ENCODE data around the gene ARID2. TPM values are rescaled to one million over a fixed set of nuclear protein-coding genes. Genes with fewer than 3 reads are reported as not detected.

Gene ARID2
- total and polyA plus RNA-seq, 2 donors (not counting 1 experiment from before 2014, with no cell fraction given) = 5.0 to 49.2 TPM

- no peaks in the 10 kb centered on the region for H3K4me1 Mint-ChIP-seq
- CTCF ChIA-PET = interaction anchor here (0.7 kb wide), 1 partner anchor 407 kb away, joined by 3 read pairs; no protein-coding TSS in a partner anchor
These were observed 49.1 kb upstream of the ARID2 start for GRCh38 chr12:45680362-45680761.

GRCh38 chr12:45681465-45681864, 48.0 kb upstream of the ARID2 start:
- H4K20me1 ChIP-seq (ENCODE audit: control insufficient read depth, insufficient read depth, low read length, poor library complexity, severe bottlenecking) = no peaks in the 10 kb centered on the region
- no peak overlapping the region for H3K4me3 Mint-ChIP-seq
- DNase-seq = no peak
- H3K27ac ChIP-seq (ENCODE audit: low read length in 2 of 2) = no peak overlapping the region
- no peaks in the 10 kb centered on the region for H3K27me3 ChIP-seq (replicated peaks in 1 of 4; ENCODE audit: control extremely low read depth in 1 of 4, control insufficient read depth in 3 of 4, insufficient read depth in 4 of 4, low read length in 3 of 4)
- TF ChIP-seq CTCF (IDR thresholded peaks at IDR 0.05) (no peak), EZH2 (IDR thresholded peaks at IDR 0.05; ENCODE audit: borderline replicate concordance, insufficient read depth, low read depth, low read length, poor library complexity, severe bottlenecking) (no peak)
- H3K27ac Mint-ChIP-seq = no peak overlapping the region
- no peaks in the 10 kb centered on the region for H3K79me2 ChIP-seq (ENCODE audit: control insufficient read depth, insufficient read depth, low read length)
- no peaks in the 10 kb centered on the region for H3K27me3 Mint-ChIP-seq
- H3K4me1 ChIP-seq (ENCODE audit: control insufficient read depth in 2 of 2, insufficient read depth in 2 of 2, low read length in 2 of 2) = no peaks in the 10 kb centered on the region
- no peak overlapping the region for H2AFZ ChIP-seq (ENCODE audit: insufficient read depth, low read depth, low read length, poor library complexity, severe bottlenecking)
- CTCF ChIA-PET = no interaction called here
- intact Hi-C loops (cut with micrococcal nuclease) = no loop called here
- ATAC-seq (ENCODE audit: low read depth) = no peak
- H3K9me3 ChIP-seq (ENCODE audit: control extremely low read depth in 1 of 3, control insufficient read depth in 2 of 3, insufficient read depth in 1 of 3, low read length in 2 of 3) = no peaks in the 10 kb centered on the region
- no peak overlapping the region for H3K4me3 ChIP-seq (ENCODE audit: control extremely low read depth in 1 of 5, extremely low read depth in 1 of 5, insufficient read depth in 1 of 5, low read depth in 2 of 5, low read length in 4 of 5)
- no peaks in the 10 kb centered on the region for H3K9me3 Mint-ChIP-seq (ENCODE audit: insufficient read depth)
- H3K4me1 Mint-ChIP-seq = no peaks in the 10 kb centered on the region
- POLR2A ChIA-PET = no interaction called here
- no peak overlapping the region for H3K9ac ChIP-seq (ENCODE audit: low read length)
- H3K36me3 ChIP-seq (replicated peaks in 1 of 2; ENCODE audit: control extremely low read depth in 1 of 2, control insufficient read depth in 1 of 2, extremely low read depth in 1 of 2, insufficient read depth in 2 of 2, low read length in 1 of 2) = no peaks in the 10 kb centered on the region
- H3K4me2 ChIP-seq (replicated peaks; ENCODE audit: low read depth, low read length, poor library complexity, severe bottlenecking) = no peak overlapping the region

More at GRCh38 chr12:45680362-45680761, 49.1 kb upstream of the ARID2 start:
- Histone ChIP-seq H4K20me1 (ENCODE audit: control insufficient read depth, insufficient read depth, low read length, poor library complexity, severe bottlenecking) (no peaks in the 10 kb centered on the region), H3K4me3 (ENCODE audit: control extremely low read depth in 1 of 5, extremely low read depth in 1 of 5, insufficient read depth in 1 of 5, low read depth in 2 of 5, low read length in 4 of 5) (no peak overlapping the region), H3K27ac (ENCODE audit: low read length in 2 of 2) (no peak overlapping the region), H3K4me2 (replicated peaks; ENCODE audit: low read depth, low read length, poor library complexity, severe bottlenecking) (no peak overlapping the region), H3K4me1 (ENCODE audit: control insufficient read depth in 2 of 2, insufficient read depth in 2 of 2, low read length in 2 of 2) (no peaks in the 10 kb centered on the region), H3K9me3 (ENCODE audit: control extremely low read depth in 1 of 3, control insufficient read depth in 2 of 3, insufficient read depth in 1 of 3, low read length in 2 of 3) (no peaks in the 10 kb centered on the region), H3K36me3 (replicated peaks in 1 of 2; ENCODE audit: control extremely low read depth in 1 of 2, control insufficient read depth in 1 of 2, extremely low read depth in 1 of 2, insufficient read depth in 2 of 2, low read length in 1 of 2) (no peaks in the 10 kb centered on the region), H3K9ac (ENCODE audit: low read length) (no peak overlapping the region), H2AFZ (ENCODE audit: insufficient read depth, low read depth, low read length, poor library complexity, severe bottlenecking) (no peak overlapping the region), H3K79me2 (ENCODE audit: control insufficient read depth, insufficient read depth, low read length) (no peaks in the 10 kb centered on the region), H3K27me3 (replicated peaks in 1 of 4; ENCODE audit: control extremely low read depth in 1 of 4, control insufficient read depth in 3 of 4, insufficient read depth in 4 of 4, low read length in 3 of 4) (no peaks in the 10 kb centered on the region)
- no peak for ATAC-seq (ENCODE audit: low read depth)
- Mint-ChIP-seq H3K27ac (no peak overlapping the region), H3K4me3 (no peak overlapping the region), H3K9me3 (ENCODE audit: insufficient read depth) (no peaks in the 10 kb centered on the region), H3K27me3 (no peaks in the 10 kb centered on the region)
- POLR2A ChIA-PET = no interaction called here
- DNase-seq = no peak
- intact Hi-C loops (cut with micrococcal nuclease) = no loop called here
- TF ChIP-seq CTCF (IDR thresholded peaks at IDR 0.05) (no peak), EZH2 (IDR thresholded peaks at IDR 0.05; ENCODE audit: borderline replicate concordance, insufficient read depth, low read depth, low read length, poor library complexity, severe bottlenecking) (no peak)

All from B cell (primary cell).